IMR-90 (cell line): ENCODE results near the gene NBEAL1. TPM values are rescaled to one million over a fixed set of nuclear protein-coding genes. Genes with fewer than 3 reads are reported as not detected.

Experiments
- ATAC-seq: fragments of 200-7000 bp; cut with Tn5 transposase; 2 replicates; pipeline ENCODE4 v1.9.1; 2020; ENCODE audit warnings: low read depth, mild to moderate bottlenecking, moderate library complexity
- Bru-seq: library from RNA; stranded (reverse); fragments of 400-500 nt; gene quantifications from one replicate; lab custom pipeline; 2021; lab: Mats Ljungman, UMichigan
- BruChase-seq, 2 experiments: library from RNA; stranded (reverse); fragments of 400-500 nt; gene quantifications; one replicate each; lab custom pipeline; 2021; lab: Mats Ljungman, UMichigan
- BruUV-seq: library from RNA; stranded (reverse); fragments of 400-500 nt; replicated peaks from 2 replicates; lab custom pipeline; 2021; lab: Mats Ljungman, UMichigan
- CTCF ChIA-PET: fragments of 300-600 bp; formaldehyde crosslinking; extraction: SDS; loops from one replicate; lab custom pipeline; 2021; ENCODE audit warnings: antibody characterized with exemption; lab: Yijun Ruan, JAX
- POLR2A ChIA-PET: fragments of 300-600 bp; sonication (Branson Sonifier 250); formaldehyde crosslinking; loops from one replicate; lab custom pipeline; 2022; ENCODE audit warnings: antibody characterized with exemption; ENCODE audit not compliant: unreplicated experiment; lab: Charles Lee
- DNase-seq: peaks from one replicate; pipeline ENCODE4 v3.0.0; 2013
- H2AFZ ChIP-seq: replicated peaks from 2 replicates; pipeline ENCODE3; 2013; ENCODE audit warnings: low read length, mild to moderate bottlenecking; ENCODE audit not compliant: poor library complexity
- H2AK5ac ChIP-seq: 2 replicates; pipeline ENCODE4 v1.6.1; 2013; ENCODE audit warnings: low read depth, low read length, inconsistent platforms
- H2AK9ac ChIP-seq: replicated peaks from 2 replicates; pipeline ENCODE3; 2013; ENCODE audit warnings: mild to moderate bottlenecking, low read depth, low read length, moderate library complexity; ENCODE audit not compliant: poor library complexity
- H2BK120ac ChIP-seq: 2 replicates; pipeline ENCODE4 v1.6.1; 2013; ENCODE audit warnings: low read depth, low read length, inconsistent platforms
- H2BK15ac ChIP-seq: 3 replicates; pipeline ENCODE4 v1.6.1; 2013; ENCODE audit warnings: low read depth, low read length, inconsistent platforms
- H2BK20ac ChIP-seq: 2 replicates; pipeline ENCODE4 v1.6.1; 2013; ENCODE audit warnings: low read depth, mild to moderate bottlenecking, inconsistent platforms, low read length, moderate library complexity
- H2BK5ac ChIP-seq: 2 replicates; pipeline ENCODE4 v1.6.1; 2013; ENCODE audit warnings: mild to moderate bottlenecking, low read depth, low read length, inconsistent platforms; ENCODE audit not compliant: poor library complexity, severe bottlenecking
- H3K14ac ChIP-seq: replicated peaks from 2 replicates; pipeline ENCODE4 v1.6.1; 2013; ENCODE audit warnings: low read depth, low read length, inconsistent platforms
- H3K18ac ChIP-seq: 2 replicates; pipeline ENCODE4 v1.6.1; 2013; ENCODE audit warnings: low read depth, low read length, control low read depth
- H3K23ac ChIP-seq: 2 replicates; pipeline ENCODE4 v1.6.1; 2013; ENCODE audit warnings: low read depth, low read length, inconsistent platforms
- H3K27ac ChIP-seq: 2 replicates; pipeline ENCODE4 v1.5.1; 2013; ENCODE audit warnings: mild to moderate bottlenecking, control low read depth, low read length; ENCODE audit not compliant: insufficient read depth
- H3K27me3 ChIP-seq: 2 replicates; pipeline ENCODE4 v1.6.1; 2013; ENCODE audit warnings: low read length; ENCODE audit not compliant: control insufficient read depth, insufficient read depth
- H3K36me3 ChIP-seq: 2 replicates; pipeline ENCODE4 v1.6.1; 2013; ENCODE audit warnings: low read length, mixed read lengths; ENCODE audit not compliant: control insufficient read depth, insufficient read depth
- H3K4ac ChIP-seq: 2 replicates; pipeline ENCODE4 v1.6.1; 2013; ENCODE audit warnings: low read depth, low read length, inconsistent platforms
- H3K4me1 ChIP-seq: 2 replicates; pipeline ENCODE4 v1.6.1; 2013; ENCODE audit warnings: low read length, mixed read lengths; ENCODE audit not compliant: control insufficient read depth, insufficient read depth
- H3K4me2 ChIP-seq: 2 replicates; pipeline ENCODE4 v1.6.1; 2013; ENCODE audit warnings: low read depth, mild to moderate bottlenecking, control low read depth, low read length, moderate library complexity
- H3K4me3 ChIP-seq: 2 replicates; pipeline ENCODE4 v1.5.1; 2013; ENCODE audit warnings: low read depth, mild to moderate bottlenecking, control low read depth, low read length, moderate library complexity; ENCODE audit not compliant: insufficient read depth
- H3K56ac ChIP-seq: 2 replicates; pipeline ENCODE4 v1.6.1; 2013; ENCODE audit warnings: low read length, inconsistent platforms; ENCODE audit not compliant: insufficient read depth; ENCODE audit errors: extremely low read depth
- H3K79me1 ChIP-seq, 2 experiments: 2 replicates each; pipeline ENCODE4 v1.6.1; 2013; ENCODE audit warnings: low read length in 2 of 2, inconsistent platforms in 1 of 2, low read depth in 1 of 2
- H3K9ac ChIP-seq: 2 replicates; pipeline ENCODE4 v1.6.1; 2013; ENCODE audit warnings: low read depth, low read length, control low read depth
- H3K9me1 ChIP-seq: 2 replicates; pipeline ENCODE4 v1.6.1; 2013; ENCODE audit warnings: low read length, inconsistent platforms; ENCODE audit not compliant: insufficient read depth
- H3K9me3 ChIP-seq: 2 replicates; pipeline ENCODE4 v1.6.1; 2013; ENCODE audit warnings: low read length; ENCODE audit not compliant: control insufficient read depth, insufficient read depth
- H4K20me1 ChIP-seq: 2 replicates; pipeline ENCODE4 v1.6.1; 2013; ENCODE audit warnings: low read length, inconsistent platforms; ENCODE audit not compliant: insufficient read depth
- H4K5ac ChIP-seq: 2 replicates; pipeline ENCODE4 v1.6.1; 2013; ENCODE audit warnings: mild to moderate bottlenecking, low read depth, low read length, control low read depth
- H4K8ac ChIP-seq, 2 experiments: 2 replicates each; pipeline ENCODE4 v1.6.1; 2013; ENCODE audit warnings: low read depth in 2 of 2, low read length in 2 of 2, control low read depth in 1 of 2, inconsistent platforms in 1 of 2
- H4K91ac ChIP-seq: 2 replicates; pipeline ENCODE4 v1.6.1; 2013; ENCODE audit warnings: low read depth, low read length, inconsistent platforms; ENCODE audit not compliant: insufficient read depth
- BHLHE40 ChIP-seq: fragments of 150-350 bp; IDR thresholded peaks from 2 replicates; pipeline ENCODE4 v1.6.1; 2016; ENCODE audit warnings: mild to moderate bottlenecking, low read depth, low read length
- CEBPB ChIP-seq: IDR thresholded peaks from 2 replicates; pipeline ENCODE4 v1.6.1; 2012; ENCODE audit warnings: low read depth, low read length, improper control_type of control experiment
- ELK1 ChIP-seq: fragments of 150-350 bp; IDR thresholded peaks from 2 replicates; pipeline ENCODE4 v1.6.1; 2016; ENCODE audit warnings: low read depth, mild to moderate bottlenecking, low read length, moderate library complexity, borderline replicate concordance
- FOS ChIP-seq: fragments of 150-350 bp; IDR thresholded peaks from 2 replicates; pipeline ENCODE4 v1.6.1; 2016; ENCODE audit warnings: low read depth, low read length
- MAFK ChIP-seq: IDR thresholded peaks from 2 replicates; pipeline ENCODE4 v1.6.1; 2012; ENCODE audit warnings: low read depth, low read length, improper control_type of control experiment
- MAZ ChIP-seq: IDR thresholded peaks from 2 replicates; pipeline ENCODE4 v1.6.1; 2012; ENCODE audit warnings: low read depth, mild to moderate bottlenecking, low read length, improper control_type of control experiment, moderate library complexity, borderline replicate concordance
- MXI1 ChIP-seq: IDR thresholded peaks from 2 replicates; pipeline ENCODE4 v1.6.1; 2012; ENCODE audit warnings: low read depth, mild to moderate bottlenecking, low read length, moderate library complexity, borderline replicate concordance
- NFE2L2 ChIP-seq: fragments of 150-350 bp; IDR thresholded peaks from 2 replicates; pipeline ENCODE4 v1.6.1; 2016; ENCODE audit warnings: low read depth, mild to moderate bottlenecking, low read length
- POLR2A ChIP-seq: IDR thresholded peaks from 2 replicates; pipeline ENCODE4 v1.6.1; 2012; ENCODE audit warnings: mild to moderate bottlenecking, low read depth, low read length
- RAD21 ChIP-seq: IDR thresholded peaks from 2 replicates; pipeline ENCODE4 v1.6.1; 2012; ENCODE audit warnings: low read length, improper control_type of control experiment
- RFX5 ChIP-seq: IDR thresholded peaks from 2 replicates; pipeline ENCODE4 v1.8.0; 2012; ENCODE audit warnings: low read depth, mild to moderate bottlenecking, low read length, moderate library complexity
- SMC3 ChIP-seq: fragments of 150-350 bp; IDR thresholded peaks from 2 replicates; pipeline ENCODE4 v1.6.1; 2016; ENCODE audit warnings: low read depth, mild to moderate bottlenecking, antibody characterized with exemption, low read length, moderate library complexity
- WGBS, 2 experiments: methylation state at CpG; one replicate each; pipeline versions ENCODE4 v1.1.5 to v1.1.7; 2013; ENCODE audit warnings: missing lambda C conversion rate in 2 of 2; ENCODE audit not compliant: insufficient read length in 1 of 2; ENCODE audit errors: extremely low coverage in 2 of 2; 5-methylcytosine and 5-hydroxymethylcytosine counted together
- dilution Hi-C: fragments of 300-500 bp; cut with HindIII; formaldehyde crosslinking; loops from one replicate; pipeline ENCODE4 v1.14.3; 2018; ENCODE audit warnings: low sequenced_read_pairs; ENCODE audit not compliant: unreplicated experiment
- in situ Hi-C: fragments of 300-500 bp; cut with MboI; formaldehyde crosslinking; loops from 3 replicates; pipeline ENCODE4 v1.14.3; 2019; ENCODE audit warnings: low sequenced_read_pairs, inconsistent platforms, mixed read lengths
- intact Hi-C: fragments of 100-400 bp; cut with micrococcal nuclease; formaldehyde crosslinking; loops from 2 replicates; pipeline ENCODE4 v1.10.0; 2022
- long read RNA-seq: library from polyadenylated mRNA; unstranded; transcript quantifications from one replicate; pipeline ENCODE4 v2.0.0, GENCODE V29; 2021; ENCODE audit not compliant: unreplicated experiment
- polyA plus RNA-seq, 3 experiments: library from polyadenylated mRNA; depleted of rRNA; stranded (reverse); fragments of >200 nt; gene quantifications; 2 replicates each; pipeline ENCODE4 v1.2.3, GENCODE V29; 2012; ENCODE audit warnings: low replicate concordance in 1 of 3
- total RNA-seq: library from RNA; depleted of rRNA; stranded (reverse); fragments of >200 nt; gene quantifications from 2 replicates; pipeline ENCODE4 v1.2.3, GENCODE V29; 2012; rRNA removed
- TF ChIP-seq, protein P1 (sequence below): conservative IDR thresholded peaks from 2 replicates; pipeline ENCODE4 v1.5.1; 2012; ENCODE audit warnings: mild to moderate bottlenecking, low read depth, low read length, improper control_type of control experiment

Gene NBEAL1
- total RNA-seq, result 38.0 and 52.2 TPM in 2 replicates
- polyA plus RNA-seq (2012; rRNA removed), result 4.1 and 6.4 TPM in 2 replicates
- 2.6 and 2.8 TPM in 2 replicates for polyA plus RNA-seq (2012; cell fraction: cytosol; rRNA removed)
- 1.2 and 8.2 TPM in 2 replicates for polyA plus RNA-seq (2012; cell fraction: nucleus; rRNA removed; ENCODE audit: low replicate concordance)
- percentile 82 among the genes with signal in this experiment for Bru-seq, nascent RNA
- BruChase-seq, experiment 1, labeled RNA remaining after a 6-hour chase, result percentile 80 among the genes with signal in this experiment
- percentile 82 among the genes with signal in this experiment for BruChase-seq, experiment 2, labeled RNA remaining after a 2-hour chase
- long read RNA-seq, partial matches to known transcripts, result 5 of 11 reads
- long read RNA-seq, other reads (novel, unspliced or antisense), result 6 of 11 reads

- peak within 1 kb of the TSS; percentile 93 for H3K14ac ChIP-seq
- peak within 1 kb of the TSS; percentile 91 for H2AK9ac ChIP-seq
- peak within 1 kb of the TSS; percentile 56 for H3K18ac ChIP-seq
- ATAC-seq, result peak; percentile 97
- no peaks in the 10 kb centered on the region for H3K9me3 ChIP-seq
- H2BK20ac ChIP-seq, result 0 out of 2 replicates have a peak within 1 kb of the TSS, but pooled peaks have one; percentile 9
- H2BK120ac ChIP-seq, result peak within 1 kb of the TSS; percentile 60
- peaks cover 2% of the 10 kb centered on the region; the same call in 1 of the 2 replicates for H3K4me1 ChIP-seq
- H2AFZ ChIP-seq, result peak within 1 kb of the TSS; percentile 91
- H3K27ac ChIP-seq, result peak within 1 kb of the TSS; percentile 94
- peaks cover 8 to 24% of the 10 kb centered on the region in 2 experiments for H3K79me1 ChIP-seq
- peak within 1 kb of the TSS; percentile 88 for H3K4ac ChIP-seq
- peak within 1 kb of the TSS; percentile 55; the same call in 1 of the 3 replicates for H2BK15ac ChIP-seq
- H3K27me3 ChIP-seq, result no peaks in the 10 kb centered on the region
- peaks cover 8% of the 10 kb centered on the region; the same call in 1 of the 2 replicates for H4K20me1 ChIP-seq
- no peaks in the 10 kb centered on the region for H3K9me1 ChIP-seq
- H2AK5ac ChIP-seq, result peak within 1 kb of the TSS; percentile 79
- H3K56ac ChIP-seq, result peak within 1 kb of the TSS; percentile 81; the same call in 1 of the 2 replicates
- dilution Hi-C loops (no loop called here), intact Hi-C loops (loop anchor here (5.0 kb wide), 1 partner anchor 97 kb away; no protein-coding TSS in a partner anchor), in situ Hi-C loops (no loop called here)
- peak within 1 kb of the TSS; percentile 84 to 94 for H4K8ac ChIP-seq
- H2BK5ac ChIP-seq, result peak within 1 kb of the TSS; percentile 95
- peak within 1 kb of the TSS; percentile 93 for H4K5ac ChIP-seq
- peak; percentile 100 for DNase-seq
- no TSS peak for BruUV-seq
- no peaks in the 10 kb centered on the region for H3K36me3 ChIP-seq
- POLR2A ChIA-PET, result interaction anchor here (1.1 kb wide), 1 partner anchor 10 kb away, joined by 7 read pairs; no protein-coding TSS in a partner anchor
- peak within 1 kb of the TSS; percentile 98 for H3K9ac ChIP-seq
- peak within 1 kb of the TSS; percentile 92 for H3K4me2 ChIP-seq
- peak within 1 kb of the TSS; percentile 95 for H3K4me3 ChIP-seq
- H4K91ac ChIP-seq, result peak within 1 kb of the TSS; percentile 75
- 0% methylated on average over 5 of the region's 59 CpGs; no CpG with 5 or more reads in 1 of the 2 experiments for WGBS, 2 experiments
- CTCF ChIA-PET, result no interaction called here
- peak within 1 kb of the TSS; percentile 97 for H3K23ac ChIP-seq
- TF ChIP-seq MXI1 (0 out of 2 replicates have a peak, but pooled peaks have one; percentile 9), MAFK (peak; percentile 69; the same call in 1 of the 2 replicates), MAZ (peak; percentile 54; the same call in 1 of the 2 replicates), ELK1 (no peak), NFE2L2 (no peak; the same call in 1 of the 2 replicates), FOS (peak; percentile 93), RAD21 (no peak), BHLHE40 (peak; percentile 47; the same call in 1 of the 2 replicates), POLR2A (peak; percentile 90), RFX5 (no peak), SMC3 (no peak), CEBPB (peak; percentile 33; the same call in 1 of the 2 replicates)
- TF ChIP-seq, protein P1, sequence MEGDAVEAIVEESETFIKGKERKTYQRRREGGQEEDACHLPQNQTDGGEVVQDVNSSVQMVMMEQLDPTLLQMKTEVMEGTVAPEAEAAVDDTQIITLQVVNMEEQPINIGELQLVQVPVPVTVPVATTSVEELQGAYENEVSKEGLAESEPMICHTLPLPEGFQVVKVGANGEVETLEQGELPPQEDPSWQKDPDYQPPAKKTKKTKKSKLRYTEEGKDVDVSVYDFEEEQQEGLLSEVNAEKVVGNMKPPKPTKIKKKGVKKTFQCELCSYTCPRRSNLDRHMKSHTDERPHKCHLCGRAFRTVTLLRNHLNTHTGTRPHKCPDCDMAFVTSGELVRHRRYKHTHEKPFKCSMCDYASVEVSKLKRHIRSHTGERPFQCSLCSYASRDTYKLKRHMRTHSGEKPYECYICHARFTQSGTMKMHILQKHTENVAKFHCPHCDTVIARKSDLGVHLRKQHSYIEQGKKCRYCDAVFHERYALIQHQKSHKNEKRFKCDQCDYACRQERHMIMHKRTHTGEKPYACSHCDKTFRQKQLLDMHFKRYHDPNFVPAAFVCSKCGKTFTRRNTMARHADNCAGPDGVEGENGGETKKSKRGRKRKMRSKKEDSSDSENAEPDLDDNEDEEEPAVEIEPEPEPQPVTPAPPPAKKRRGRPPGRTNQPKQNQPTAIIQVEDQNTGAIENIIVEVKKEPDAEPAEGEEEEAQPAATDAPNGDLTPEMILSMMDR, result no peak
Observed at GRCh38 chr2:203014456-203015199, at the start of gene NBEAL1. TSS of gene NBEAL1 (plus strand) at chr2:203014875. CDS start at chr2:203016385, 1,510 bp downstream.
